GM23248 (cell line): ENCODE data around the gene CIAPIN1.

Source experiments
- EZH2 ChIP-seq: fragments of 200-600 bp; sonication (generic); IDR thresholded peaks from 2 replicates; pipeline ENCODE4 v1.6.1; 2018; ENCODE audit warnings: antibody characterized with exemption, mild to moderate bottlenecking; ENCODE audit not compliant: insufficient read depth, poor library complexity, severe bottlenecking
- EZH2phosphoT487 ChIP-seq: fragments of 200-600 bp; sonication (generic); IDR thresholded peaks from 2 replicates; pipeline ENCODE4 v1.6.1; 2018; ENCODE audit warnings: antibody characterized with exemption, moderate library complexity, mild to moderate bottlenecking, low read depth; ENCODE audit not compliant: insufficient read depth

- no peak for TF ChIP-seq EZH2phosphoT487
- TF ChIP-seq EZH2: no peak
These were observed 24.9 kb upstream of the CIAPIN1 start for GRCh38 chr16:57471852-57472664.
